HG03095 (cell line): ENCODE measurements around the gene NSMCE4A.
"Not testable (repeated sequence)": the region's sequence is repeated elsewhere in the genome, so short reads cannot be mapped to it uniquely, and the experiment has no call there.

ENCODE experiments used
- ATAC-seq: cut with Tn5 transposase; IDR thresholded peaks from one replicate; pipeline ENCODE4 v1.9.1; 2021; ENCODE audit warnings: moderate library complexity; ENCODE audit not compliant: unreplicated experiment

The NSMCE4A gene

GRCh38 chr10:121974535-121975294 lies at the start of gene NSMCE4A:
Gene NSMCE4A, minus strand, starts transcription at chr10:121975217. Its CDS starts 52 bp downstream, at chr10:121975165.
- ATAC-seq, result peak; percentile 88

DNA sequence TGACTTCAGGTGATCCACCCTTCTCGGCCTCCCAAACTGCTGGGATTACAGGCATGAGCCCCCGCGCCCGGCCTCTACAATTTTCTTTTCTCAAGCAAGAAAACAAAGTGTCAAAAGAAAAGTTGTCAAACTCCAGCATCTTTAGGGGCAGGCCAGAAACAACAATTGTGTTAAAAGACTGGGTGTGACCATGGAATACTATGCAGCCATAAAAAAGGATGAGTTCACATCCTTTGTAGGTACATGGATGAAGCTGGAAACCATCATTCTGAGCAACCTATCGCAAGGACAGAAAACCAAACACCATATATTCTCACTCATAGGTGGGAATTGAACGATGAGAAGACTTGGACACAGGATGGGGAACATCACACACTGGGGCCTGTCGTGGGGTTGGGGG lies 48.2 kb upstream of the NSMCE4A start:
- ATAC-seq, result not testable (repeated sequence)

DNA sequence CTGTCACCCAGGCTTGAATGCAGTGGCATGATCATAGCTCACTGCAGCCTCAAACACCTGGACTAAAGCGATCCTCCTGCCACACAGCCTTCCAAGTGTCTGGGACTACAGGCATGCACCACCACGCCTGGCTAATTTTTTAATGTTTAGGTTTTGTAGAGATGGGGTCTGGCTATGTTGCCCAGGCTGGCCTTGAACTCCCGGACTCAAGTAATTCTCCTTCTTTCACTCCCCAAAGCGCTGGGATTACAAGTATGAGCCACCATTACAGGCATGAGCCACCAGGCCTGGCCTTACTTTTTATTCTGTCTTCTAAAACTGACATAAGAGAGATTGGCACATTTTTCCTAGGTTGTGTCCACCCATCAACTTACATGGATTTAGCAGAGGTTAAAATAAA lies 47.3 kb upstream of the NSMCE4A start:
- no peak for ATAC-seq

DNA sequence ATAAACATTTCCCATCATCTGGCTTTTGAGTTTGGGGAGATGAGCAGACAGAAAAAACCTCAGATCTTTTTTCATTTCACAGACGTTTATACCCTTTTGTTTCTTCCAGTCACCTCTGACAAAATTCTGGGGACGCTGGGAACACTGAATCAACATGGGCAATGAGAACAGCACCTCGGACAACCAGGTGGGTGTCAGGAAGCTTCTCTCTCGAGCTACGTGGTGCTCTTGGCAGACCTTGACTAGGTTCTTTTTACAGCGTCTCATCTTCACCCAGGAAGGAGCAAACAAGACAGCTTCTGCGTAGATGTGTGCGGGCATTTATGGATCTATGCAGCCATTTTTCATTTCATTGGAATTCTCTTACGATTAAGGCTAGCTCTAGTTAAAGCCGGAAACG lies 46.8 kb upstream of the NSMCE4A start:
- no peak for ATAC-seq

GRCh38 chr10:122021379-122021778 lies 46.4 kb upstream of the NSMCE4A start:
- ATAC-seq, result no peak

GRCh38 chr10:122020226-122020625 lies 45.2 kb upstream of the NSMCE4A start:
- no peak for ATAC-seq

- no peak for ATAC-seq
Observed at GRCh38 chr10:122019414-122019975, 44.5 kb upstream of the NSMCE4A start.

DNA sequence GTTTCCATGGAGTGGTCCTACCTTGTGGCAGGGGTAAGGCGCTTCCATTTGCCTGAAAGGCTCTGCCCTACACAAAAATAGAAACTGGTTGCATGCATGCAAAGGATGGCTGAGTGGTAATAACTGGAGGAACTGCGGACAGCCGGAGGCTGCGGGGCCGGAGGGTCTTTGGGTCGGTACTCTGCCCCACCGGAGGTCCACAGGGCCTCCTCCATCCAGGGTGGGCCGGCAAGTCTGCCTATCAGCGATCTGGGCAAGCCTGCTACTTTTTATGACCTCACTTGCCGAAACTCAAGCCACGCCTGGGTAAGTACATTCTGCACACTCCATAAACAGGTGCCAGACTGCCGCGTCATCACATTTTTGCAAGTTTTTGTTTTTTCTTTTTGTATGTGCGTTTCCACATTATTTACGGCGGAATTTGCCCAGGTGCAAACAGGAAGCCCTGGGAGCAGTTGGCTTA lies 44.0 kb upstream of the NSMCE4A start:
- no peak for ATAC-seq

- no peak for ATAC-seq
Observed at GRCh38 chr10:122018491-122018890, 43.5 kb upstream of the NSMCE4A start.

DNA sequence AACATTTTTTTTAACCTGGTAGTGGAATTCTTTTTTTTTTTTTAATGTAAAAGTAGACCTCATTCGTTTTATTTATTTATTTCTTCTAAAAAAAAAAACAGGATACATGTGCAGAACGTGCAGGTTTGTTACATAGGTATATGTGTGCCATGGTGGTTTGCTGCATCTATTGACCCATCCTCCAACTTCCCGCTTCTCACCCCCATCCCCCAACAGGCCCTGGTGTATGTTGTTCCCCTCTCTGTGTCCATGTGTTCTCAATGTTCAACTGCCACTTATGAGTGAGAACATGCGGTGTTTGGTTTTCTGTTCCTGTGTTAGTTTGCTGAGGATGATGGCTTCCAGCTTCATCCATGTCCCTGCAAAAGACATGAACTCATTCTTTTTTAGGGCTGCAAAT lies 42.9 kb upstream of the NSMCE4A start:
- not testable (repeated sequence) for ATAC-seq

GRCh38 chr10:122014652-122015248 lies 39.7 kb upstream of the NSMCE4A start:
- no peak for ATAC-seq

- ATAC-seq, result no peak
Observed at GRCh38 chr10:122013311-122013780, 38.3 kb upstream of the NSMCE4A start.

DNA sequence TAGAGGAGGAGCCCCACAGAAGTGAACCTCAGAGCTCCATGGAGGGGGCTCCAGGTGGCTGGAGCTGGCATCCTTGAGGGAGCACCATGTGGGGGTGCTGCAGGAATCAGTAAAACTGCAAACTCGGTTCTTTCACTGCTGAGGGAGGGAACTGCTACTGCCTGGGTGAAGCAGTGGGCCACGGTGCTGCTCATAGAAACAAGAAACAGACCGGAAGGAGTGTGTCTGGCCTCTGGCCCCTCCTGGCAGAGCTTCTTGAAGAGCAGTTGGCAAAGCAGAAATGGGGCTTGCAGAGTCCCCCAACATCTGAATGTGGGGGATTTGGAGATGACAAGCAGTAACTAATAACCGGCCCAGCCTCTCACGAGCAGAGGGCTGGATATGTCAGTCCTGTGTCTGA lies 37.7 kb upstream of the NSMCE4A start:
- ATAC-seq, result no peak

DNA sequence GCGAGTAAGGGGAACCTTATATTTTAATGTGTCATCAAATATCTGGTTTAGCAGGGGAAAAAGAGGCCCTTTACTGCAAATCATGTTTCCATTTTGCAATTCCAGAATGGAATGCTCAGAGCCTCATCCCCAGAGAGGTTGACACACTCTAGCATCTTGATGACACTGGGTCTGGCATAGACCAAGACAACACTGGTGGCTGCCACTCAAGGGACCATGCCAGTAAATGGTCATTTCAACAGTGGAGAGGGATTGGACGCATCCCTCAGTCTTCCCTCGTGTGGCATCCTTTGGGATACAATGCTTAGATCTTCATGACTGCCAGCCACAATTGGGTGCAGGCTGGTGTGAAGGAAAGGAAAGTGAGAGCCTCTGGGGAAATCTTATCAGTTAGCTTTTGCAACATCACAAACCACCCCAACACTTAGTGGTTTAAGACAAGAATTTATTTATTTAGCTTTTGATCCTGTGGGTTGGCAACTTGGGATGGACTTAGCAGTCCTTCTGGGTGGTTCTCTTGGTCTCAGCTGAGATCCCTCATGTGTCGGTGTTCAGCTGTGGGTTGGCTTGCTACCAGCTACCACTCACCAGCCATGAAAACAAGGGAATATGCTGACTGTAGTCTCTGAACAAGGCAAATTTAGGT lies 35.5 kb upstream of the NSMCE4A start:
- ATAC-seq, result no peak

DNA sequence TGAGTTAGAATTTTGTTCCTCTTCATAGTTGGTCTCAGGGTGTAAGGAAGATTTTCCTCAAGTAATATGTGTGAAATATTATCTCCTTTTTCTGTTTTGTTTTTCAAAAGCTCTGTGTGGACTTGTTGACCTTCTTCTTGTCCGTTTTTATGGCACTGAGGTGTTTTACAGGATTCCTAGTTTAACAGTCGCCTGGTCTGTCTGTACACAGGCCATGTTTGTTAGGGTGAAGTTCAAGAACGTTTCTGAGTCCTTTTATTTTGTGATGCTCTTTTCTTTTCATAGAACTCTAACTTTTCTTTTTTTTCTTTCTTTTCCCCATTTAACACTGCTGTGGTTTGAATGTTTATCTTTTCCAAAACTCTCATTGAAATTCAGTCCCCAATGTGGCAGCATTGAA lies 32.4 kb upstream of the NSMCE4A start:
- ATAC-seq, result no peak

DNA sequence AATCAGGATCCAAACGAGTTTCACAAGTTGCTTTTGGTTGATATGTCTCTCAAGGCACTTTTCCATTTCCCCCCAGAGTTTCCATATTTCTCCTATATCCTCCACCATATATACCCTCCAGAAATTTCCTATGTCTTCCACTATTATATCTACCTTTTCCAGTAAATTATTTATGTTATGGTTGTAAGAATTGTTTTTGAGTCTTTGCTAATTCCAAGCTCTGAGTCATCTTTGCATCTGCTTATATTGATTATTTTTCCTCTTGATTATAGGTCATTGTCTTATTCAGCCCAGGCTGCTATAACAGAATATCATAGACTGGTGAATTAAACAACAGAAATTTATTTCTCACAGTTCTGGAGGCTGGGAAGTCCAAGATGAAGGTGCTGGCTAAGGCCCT lies 26.7 kb upstream of the NSMCE4A start:
- no peak for ATAC-seq

- ATAC-seq, result no peak
Observed at GRCh38 chr10:121999301-121999700, 24.3 kb upstream of the NSMCE4A start.

- ATAC-seq, result no peak
Observed at GRCh38 chr10:121998462-121998861, 23.4 kb upstream of the NSMCE4A start.

GRCh38 chr10:121994429-121994941 lies 19.5 kb upstream of the NSMCE4A start:
- ATAC-seq, result no peak

DNA sequence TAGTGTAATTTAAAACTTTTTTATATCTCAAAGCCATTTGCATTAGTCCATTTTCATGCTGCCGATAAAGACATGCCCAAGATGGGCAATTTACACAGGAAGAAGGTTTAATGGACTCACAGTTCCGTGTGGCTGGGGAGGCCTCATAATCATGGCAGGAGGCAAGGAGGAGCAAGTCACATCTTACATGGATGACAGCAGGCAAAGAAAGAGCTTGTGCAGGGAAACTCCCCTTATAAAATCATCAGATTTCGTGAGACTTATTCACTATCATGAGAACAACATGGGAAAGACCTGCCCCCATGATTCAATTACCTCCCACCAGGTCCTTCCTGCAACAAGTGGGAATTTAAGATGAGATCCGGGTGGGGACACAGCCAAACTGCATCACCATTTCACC lies 16.7 kb upstream of the NSMCE4A start:
- ATAC-seq, result not testable (repeated sequence)

GRCh38 chr10:121990015-121990677 lies 15.1 kb upstream of the NSMCE4A start:
- ATAC-seq, result no peak
